ENCODE results near the gene RAD51B.

GRCh38 chr14:67785270-67786109 lies 34.1 kb upstream of the RAD51B start:
- TF ChIP-seq CTCF (IDR thresholded peaks at IDR 0.05; ENCODE audit: low read length) (no peak), EZH2 (optimal IDR thresholded peaks at IDR 0.05; ENCODE audit: low read depth, low read length) (no peak)
